ENCODE data around the gene ENG.

DNA sequence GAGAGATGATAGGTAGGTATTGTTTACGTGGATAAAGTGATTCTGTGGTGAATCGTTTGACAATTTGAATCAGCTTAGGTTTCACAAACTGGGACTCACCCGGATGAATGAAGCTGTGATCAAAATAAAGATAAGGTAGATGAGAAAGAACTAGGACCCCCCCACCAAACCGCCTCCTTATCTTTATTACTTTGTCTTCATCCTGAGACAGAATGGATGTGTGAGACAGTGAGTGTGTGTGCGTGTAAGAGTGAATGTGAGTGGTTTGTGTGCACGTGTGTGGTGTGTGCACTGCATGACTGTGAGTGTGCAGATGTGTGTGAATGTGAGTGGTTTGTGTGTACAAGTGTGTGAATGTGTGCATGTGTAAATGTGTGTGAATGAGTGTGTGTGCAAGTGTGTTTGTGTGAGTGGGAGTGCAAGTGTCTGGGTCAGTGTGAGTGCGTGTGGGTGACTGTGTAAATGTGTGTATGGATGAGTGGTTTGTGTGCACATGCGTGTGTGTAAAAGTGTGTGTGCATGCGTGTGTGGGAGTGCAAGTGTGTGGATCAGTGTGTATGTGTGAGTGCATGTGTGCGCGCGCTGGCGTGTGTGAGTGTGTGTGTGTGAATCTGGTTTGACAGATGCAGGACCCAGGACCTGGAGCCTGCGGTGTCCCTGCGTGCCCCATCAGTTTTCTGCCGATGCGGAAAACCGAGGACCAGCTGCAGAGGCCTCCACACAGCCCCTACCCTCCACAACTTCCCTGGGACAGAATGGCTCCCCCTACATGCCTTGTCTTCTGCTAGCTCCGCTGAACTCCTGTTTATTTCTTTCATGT, 11.4 kb upstream of the ENG start:
- no peak for TF ChIP-seq POLR2A (IDR thresholded peaks at IDR 0.05; ENCODE audit: low read depth, low read length)
- peak; percentile 50; the same call in 1 of the 2 replicates for TF ChIP-seq POLR2AphosphoS5 (IDR thresholded peaks at IDR 0.05; ENCODE audit: low read depth, low read length)
- no peak for TF ChIP-seq TAF1 (IDR thresholded peaks at IDR 0.05; ENCODE audit: borderline replicate concordance, low read depth, low read length)
